Measurements from ENCODE around the gene GUCD1. TPM values are rescaled to one million over a fixed set of nuclear protein-coding genes. Genes with fewer than 3 reads are reported as not detected.

GUCD1 gene
- polyA plus RNA-seq, 3 donors, result 67.1 to 85.9 (median 72.5) TPM

GRCh38 chr22:24576778-24577177 is 21.8 kb upstream of the GUCD1 start:
- Histone ChIP-seq H3K4me3 (replicated peaks in 1 of 3; ENCODE audit: low read depth in 2 of 3, low read length in 3 of 3) (no peak overlapping the region), H3K9me3 (replicated peaks in 1 of 2; ENCODE audit: control insufficient read depth in 1 of 2, insufficient read depth in 1 of 2, low read length in 2 of 2) (no peaks in the 10 kb centered on the region), H3K27me3 (ENCODE audit: control insufficient read depth in 2 of 2, insufficient read depth in 2 of 2, low read length in 2 of 2) (no peaks in the 10 kb centered on the region), H3K36me3 (replicated peaks in 1 of 2; ENCODE audit: control insufficient read depth in 1 of 2, insufficient read depth in 2 of 2, low read length in 2 of 2) (peaks cover 29 to 46% of the 10 kb centered on the region in 2 donors), H3K27ac (ENCODE audit: low read depth in 1 of 2, low read length in 2 of 2) (no peak overlapping the region), H3K9ac (ENCODE audit: insufficient read depth, low read length, poor library complexity, severe bottlenecking) (no peak overlapping the region), H3K4me2 (replicated peaks; ENCODE audit: extremely low read depth, low read length, poor library complexity, severe bottlenecking) (no peak overlapping the region), H3K79me2 (ENCODE audit: insufficient read depth, low read length) (no peaks in the 10 kb centered on the region), H2AFZ (ENCODE audit: insufficient read depth, low read depth, low read length, poor library complexity, severe bottlenecking) (no peak overlapping the region), H4K20me1 (ENCODE audit: insufficient read depth, low read length) (no peaks in the 10 kb centered on the region), H3K4me1 (ENCODE audit: control insufficient read depth in 1 of 2, insufficient read depth in 2 of 2, low read length in 2 of 2) (no peaks in the 10 kb centered on the region)
- no CpG with 5 or more reads among the region's 1 CpG for WGBS (ENCODE audit: insufficient coverage)
- peaks cover 0 to 2% (median 0%) of the 10 kb centered on the region in 3 donors for H3K27me3 Mint-ChIP-seq (ENCODE audit: low read depth in 3 of 3)
- H3K27ac Mint-ChIP-seq, result peak overlapping the region in 4 of 7 donors; percentile 2 to 64 (median 49)
- no peak overlapping the region for H3K4me3 Mint-ChIP-seq
- TF ChIP-seq CTCF (IDR thresholded peaks at IDR 0.05), result no peak
- no peaks in the 10 kb centered on the region for H3K9me3 Mint-ChIP-seq
- DNase-seq, result no peak
- intact Hi-C loops (cut with micrococcal nuclease), result no loop called here
- peaks cover 45 to 61% of the 10 kb centered on the region in 2 donors for H3K36me3 Mint-ChIP-seq
- H3K4me1 Mint-ChIP-seq, result peaks cover 6% of the 10 kb centered on the region

GRCh38 chr22:24571266-24571665 is 16.3 kb upstream of the GUCD1 start:
- no peaks in the 10 kb centered on the region for H3K9me3 Mint-ChIP-seq
- H3K27me3 Mint-ChIP-seq (ENCODE audit: low read depth in 3 of 3), result peaks cover 0 to 2% (median 1%) of the 10 kb centered on the region in 3 donors
- H3K4me2 ChIP-seq (replicated peaks; ENCODE audit: extremely low read depth, low read length, poor library complexity, severe bottlenecking), result no peak overlapping the region
- peaks cover 74 to 86% of the 10 kb centered on the region in 2 donors for H3K36me3 ChIP-seq (replicated peaks in 1 of 2; ENCODE audit: control insufficient read depth in 1 of 2, insufficient read depth in 2 of 2, low read length in 2 of 2)
- no peak overlapping the region for H3K4me3 ChIP-seq (replicated peaks in 1 of 3; ENCODE audit: low read depth in 2 of 3, low read length in 3 of 3)
- peaks cover 72 to 90% of the 10 kb centered on the region in 2 donors for H3K36me3 Mint-ChIP-seq
- DNase-seq, result no peak
- 100% methylated on average over 3 of the region's 7 CpGs for WGBS (ENCODE audit: insufficient coverage)
- no peaks in the 10 kb centered on the region for H3K27me3 ChIP-seq (ENCODE audit: control insufficient read depth in 2 of 2, insufficient read depth in 2 of 2, low read length in 2 of 2)
- no peak for TF ChIP-seq CTCF (IDR thresholded peaks at IDR 0.05)
- H3K79me2 ChIP-seq (ENCODE audit: insufficient read depth, low read length), result peaks cover 14% of the 10 kb centered on the region
- H2AFZ ChIP-seq (ENCODE audit: insufficient read depth, low read depth, low read length, poor library complexity, severe bottlenecking), result no peak overlapping the region
- H3K9ac ChIP-seq (ENCODE audit: insufficient read depth, low read length, poor library complexity, severe bottlenecking), result no peak overlapping the region
- no peaks in the 10 kb centered on the region for H3K4me1 ChIP-seq (ENCODE audit: control insufficient read depth in 1 of 2, insufficient read depth in 2 of 2, low read length in 2 of 2)
- intact Hi-C loops (cut with micrococcal nuclease), result no loop called here
- no peak overlapping the region for H3K27ac ChIP-seq (ENCODE audit: low read depth in 1 of 2, low read length in 2 of 2)
- H3K27ac Mint-ChIP-seq, result peak overlapping the region in 1 of 7 donors; percentile 55
- H4K20me1 ChIP-seq (ENCODE audit: insufficient read depth, low read length), result peaks cover 32% of the 10 kb centered on the region
- no peaks in the 10 kb centered on the region for H3K4me1 Mint-ChIP-seq
- H3K4me3 Mint-ChIP-seq, result no peak overlapping the region
- no peaks in the 10 kb centered on the region for H3K9me3 ChIP-seq (replicated peaks in 1 of 2; ENCODE audit: control insufficient read depth in 1 of 2, insufficient read depth in 1 of 2, low read length in 2 of 2)

Data from CD14-positive monocyte (primary cell).